ENCODE data around the gene TAAR5.

TAAR5 gene

GRCh38 chr6:132571774-132572173 lies 17.8 kb downstream of the TAAR5 start:
- TF ChIP-seq POLR2AphosphoS5 (IDR thresholded peaks at IDR 0.05; ENCODE audit: low read depth), result no peak
- TF ChIP-seq GABPA (IDR thresholded peaks at IDR 0.05; ENCODE audit: low read depth), result no peak
- TF ChIP-seq SPI1 (IDR thresholded peaks at IDR 0.05; ENCODE audit: borderline replicate concordance, low read depth), result no peak
- no peak for TF ChIP-seq CTCF (IDR thresholded peaks at IDR 0.05; ENCODE audit: insufficient read depth, low read length)
- no peak for TF ChIP-seq REST (IDR thresholded peaks at IDR 0.05; ENCODE audit: insufficient replicate concordance, low read depth)
- peaks cover 2% of the 10 kb centered on the region for H3K27me3 ChIP-seq (ENCODE audit: insufficient read depth, poor library complexity, severe bottlenecking)
- no peak overlapping the region for H3K27ac ChIP-seq (replicated peaks)
- no peak overlapping the region for H3K4me3 ChIP-seq (replicated peaks; ENCODE audit: insufficient read depth, low read length)
- no peak for DNase-seq (ENCODE audit: low read depth in 1 of 2, low spot score in 1 of 2)

- Histone ChIP-seq H3K27me3 (ENCODE audit: insufficient read depth, poor library complexity, severe bottlenecking) (peaks cover 2% of the 10 kb centered on the region), H3K27ac (replicated peaks) (no peak within 1 kb of the TSS), H3K4me3 (replicated peaks; ENCODE audit: insufficient read depth, low read length) (no peak within 1 kb of the TSS)
- TF ChIP-seq GABPA (IDR thresholded peaks at IDR 0.05; ENCODE audit: low read depth) (no peak), SPI1 (IDR thresholded peaks at IDR 0.05; ENCODE audit: borderline replicate concordance, low read depth) (no peak), CTCF (IDR thresholded peaks at IDR 0.05; ENCODE audit: insufficient read depth, low read length) (no peak), POLR2AphosphoS5 (IDR thresholded peaks at IDR 0.05; ENCODE audit: low read depth) (no peak), REST (IDR thresholded peaks at IDR 0.05; ENCODE audit: insufficient replicate concordance, low read depth) (no peak)
- no peak for DNase-seq (ENCODE audit: low read depth in 1 of 2, low spot score in 1 of 2)
These were observed 19.2 kb downstream of the TAAR5 start, which contains the start of gene TAAR6 for GRCh38 chr6:132570221-132570777. TSS of gene TAAR6 (plus strand) at chr6:132570322. CDS start at chr6:132570322, 0 bp downstream.

- no peak for DNase-seq (ENCODE audit: low read depth in 1 of 2, low spot score in 1 of 2)
- H3K27me3 ChIP-seq (ENCODE audit: insufficient read depth, poor library complexity, severe bottlenecking), result peaks cover 2% of the 10 kb centered on the region
- TF ChIP-seq POLR2AphosphoS5 (IDR thresholded peaks at IDR 0.05; ENCODE audit: low read depth) (no peak), SPI1 (IDR thresholded peaks at IDR 0.05; ENCODE audit: borderline replicate concordance, low read depth) (no peak), CTCF (IDR thresholded peaks at IDR 0.05; ENCODE audit: insufficient read depth, low read length) (no peak), REST (IDR thresholded peaks at IDR 0.05; ENCODE audit: insufficient replicate concordance, low read depth) (no peak), GABPA (IDR thresholded peaks at IDR 0.05; ENCODE audit: low read depth) (no peak)
- no peak overlapping the region for H3K4me3 ChIP-seq (replicated peaks; ENCODE audit: insufficient read depth, low read length)
- H3K27ac ChIP-seq (replicated peaks), result no peak overlapping the region
These were observed 20.4 kb downstream of the TAAR5 start for GRCh38 chr6:132569170-132569569.

Measured in HL-60 (cell line).